Ascending aorta (tissue), 2 donors: ENCODE measurements around the gene PAPLN. TPM values are rescaled to one million over a fixed set of nuclear protein-coding genes. Genes with fewer than 3 reads are reported as not detected.

Source experiments
- DNase-seq, 2 donors: peaks; one replicate each; pipeline ENCODE4 v3.0.0-alpha.2; 2019; ENCODE audit warnings: low spot score in 2 of 2
- H3K27ac ChIP-seq, 2 donors: fragments of 200-600 bp; sonication (generic); one replicate each; pipeline ENCODE4 v1.5.1; 2016 to 2017; ENCODE audit warnings: mild to moderate bottlenecking in 1 of 2
- H3K27me3 ChIP-seq: fragments of 200-600 bp; sonication (generic); one replicate; pipeline ENCODE4 v1.5.1; 2017
- H3K36me3 ChIP-seq, 2 donors: fragments of 200-600 bp; sonication (generic); one replicate each; pipeline ENCODE4 v1.5.1; 2016
- H3K4me1 ChIP-seq, 2 donors: fragments of 200-600 bp; sonication (generic); one replicate each; pipeline ENCODE4 v1.5.1; 2016 to 2017; ENCODE audit warnings: mild to moderate bottlenecking in 1 of 2
- H3K4me3 ChIP-seq, 2 donors: fragments of 200-600 bp; sonication (generic); one replicate each; pipeline ENCODE4 v1.5.1; 2016 to 2017; ENCODE audit warnings: mild to moderate bottlenecking in 1 of 2
- H3K9me3 ChIP-seq, 2 donors: fragments of 200-600 bp; sonication (generic); one replicate each; pipeline ENCODE4 v1.5.1; 2016
- CTCF ChIP-seq, 3 experiments: fragments of 200-600 bp in 2 of 3; fragments of 450-650 bp in 1 of 3; sonication (generic) in 2 of 3; IDR thresholded peaks; one replicate each; pipeline ENCODE4 v1.5.1; 2016 to 2019; ENCODE audit warnings: antibody characterized with exemption in 3 of 3, mild to moderate bottlenecking in 1 of 3, moderate library complexity in 1 of 3
- intact Hi-C: fragments of 100-400 bp; cut with DNase I; formaldehyde crosslinking; loops from one replicate; pipeline ENCODE4 v1.15.1; 2023
- total RNA-seq: library from RNA; depleted of rRNA; stranded (reverse); fragments of >200 nt; gene quantifications from one replicate; pipeline ENCODE4 v1.1.0, GENCODE V29; 2016

Gene PAPLN
- total RNA-seq, 1 donor from 2014 or later, result 4.9 TPM

- no peaks in the 10 kb centered on the region for H3K9me3 ChIP-seq
- H3K36me3 ChIP-seq, result peaks cover 31 to 75% of the 10 kb centered on the region in 2 donors
- no peak overlapping the region for H3K27ac ChIP-seq
- no peak overlapping the region for H3K4me3 ChIP-seq
- no peaks in the 10 kb centered on the region for H3K27me3 ChIP-seq
- H3K4me1 ChIP-seq, result no peaks in the 10 kb centered on the region
- intact Hi-C loops, result no loop called here
- no peak for DNase-seq
- TF ChIP-seq CTCF (IDR thresholded peaks at IDR 0.05), result no peak
Measured at GRCh38 chr14:73280903-73281302, 43.6 kb downstream of the PAPLN start.

GRCh38 chr14:73283608-73284379 lies 46.5 kb downstream of the PAPLN start:
- peaks cover 47 to 54% of the 10 kb centered on the region in 2 donors for H3K36me3 ChIP-seq
- no peak for DNase-seq
- H3K27me3 ChIP-seq, result no peaks in the 10 kb centered on the region
- H3K4me1 ChIP-seq, result no peaks in the 10 kb centered on the region
- no peak for TF ChIP-seq CTCF (IDR thresholded peaks at IDR 0.05)
- no peaks in the 10 kb centered on the region for H3K9me3 ChIP-seq
- H3K27ac ChIP-seq, result no peak overlapping the region
- no peak overlapping the region for H3K4me3 ChIP-seq
- intact Hi-C loops, result no loop called here

- no peak for TF ChIP-seq CTCF (IDR thresholded peaks at IDR 0.05)
- Histone ChIP-seq H3K36me3 (peaks cover 42 to 47% of the 10 kb centered on the region in 2 donors), H3K4me1 (no peaks in the 10 kb centered on the region), H3K9me3 (no peaks in the 10 kb centered on the region), H3K4me3 (no peak overlapping the region), H3K27me3 (no peaks in the 10 kb centered on the region), H3K27ac (no peak overlapping the region)
- intact Hi-C loops, result no loop called here
- DNase-seq, result no peak
Measured at GRCh38 chr14:73285979-73286378, 48.7 kb downstream of the PAPLN start.

- H3K36me3 ChIP-seq, result peaks cover 39 to 50% of the 10 kb centered on the region in 2 donors
- no peak overlapping the region for H3K27ac ChIP-seq
- TF ChIP-seq CTCF (IDR thresholded peaks at IDR 0.05), result no peak
- intact Hi-C loops, result no loop called here
- no peaks in the 10 kb centered on the region for H3K27me3 ChIP-seq
- no peaks in the 10 kb centered on the region for H3K4me1 ChIP-seq
- DNase-seq, result no peak
- H3K4me3 ChIP-seq, result no peak overlapping the region
- no peaks in the 10 kb centered on the region for H3K9me3 ChIP-seq
Measured at GRCh38 chr14:73286598-73286997, 49.3 kb downstream of the PAPLN start.

GRCh38 chr14:73287071-73287470 lies 49.8 kb downstream of the PAPLN start:
- H3K4me1 ChIP-seq, result no peaks in the 10 kb centered on the region
- no peaks in the 10 kb centered on the region for H3K27me3 ChIP-seq
- intact Hi-C loops, result no loop called here
- peaks cover 39 to 48% of the 10 kb centered on the region in 2 donors for H3K36me3 ChIP-seq
- no peak overlapping the region for H3K4me3 ChIP-seq
- no peak overlapping the region for H3K27ac ChIP-seq
- no peak for DNase-seq
- H3K9me3 ChIP-seq, result no peaks in the 10 kb centered on the region
- TF ChIP-seq CTCF (IDR thresholded peaks at IDR 0.05), result no peak
